ENCODE measurements around the gene GABRR3.

GRCh38 chr3:97960993-97961766 is 73.9 kb downstream of the GABRR3 start:
- no peak for TF ChIP-seq POLR2AphosphoS5 (IDR thresholded peaks at IDR 0.05)
- TF ChIP-seq CTCF (IDR thresholded peaks at IDR 0.05; ENCODE audit: poor library complexity, severe bottlenecking) = no peak
- TF ChIP-seq SMC3 (conservative IDR thresholded peaks at IDR 0.05; ENCODE audit: poor library complexity) = no peak

All from neural cell (in vitro differentiated cells).